Pulmonary artery endothelial cell (primary cell): ENCODE measurements around the gene ROCK2. TPM values are rescaled to one million over a fixed set of nuclear protein-coding genes. Genes with fewer than 3 reads are reported as not detected.
"Not testable (repeated sequence)": the region's sequence is repeated elsewhere in the genome, so short reads cannot be mapped to it uniquely, and the experiment has no call there.

Source experiments
- DNase-seq: peaks from one replicate; pipeline ENCODE4 v3.0.0-alpha.2; 2011; ENCODE audit warnings: low read depth, low spot score
- total RNA-seq: library from RNA; depleted of rRNA; stranded (reverse); fragments of >200 nt; gene quantifications from 2 replicates; pipeline ENCODE4 v1.2.3, GENCODE V29; 2014

The ROCK2 gene
- total RNA-seq, 1 donor from 2014 or later, result 53.4 TPM

GRCh38 chr2:11187083-11187619 lies 157.3 kb downstream of the ROCK2 start:
- DNase-seq, result peak; percentile 45

- DNase-seq, result no peak
Observed at GRCh38 chr2:11186145-11186544, 158.3 kb downstream of the ROCK2 start.

GRCh38 chr2:11182951-11183350 lies 161.5 kb downstream of the ROCK2 start:
- DNase-seq, result no peak

GRCh38 chr2:11180653-11181052 lies 163.8 kb downstream of the ROCK2 start:
- no peak for DNase-seq

GRCh38 chr2:11179899-11180298 lies 164.5 kb downstream of the ROCK2 start:
- DNase-seq, result no peak

- no peak for DNase-seq
Observed at GRCh38 chr2:11179196-11179595, 165.2 kb downstream of the ROCK2 start.

- DNase-seq, result no peak
Observed at GRCh38 chr2:11177871-11178690, 166.4 kb downstream of the ROCK2 start.

- no peak for DNase-seq
Observed at GRCh38 chr2:11175293-11175795, 169.1 kb downstream of the ROCK2 start.

GRCh38 chr2:11174222-11174621 lies 170.2 kb downstream of the ROCK2 start:
- no peak for DNase-seq

GRCh38 chr2:11169333-11169732 lies 175.1 kb downstream of the ROCK2 start:
- DNase-seq, result no peak

- DNase-seq, result no peak
Observed at GRCh38 chr2:11168488-11168887, 175.9 kb downstream of the ROCK2 start.

- DNase-seq, result no peak
Observed at GRCh38 chr2:11166476-11166875, 178.0 kb downstream of the ROCK2 start.

GRCh38 chr2:11165046-11165445 lies 179.4 kb downstream of the ROCK2 start:
- not testable (repeated sequence) for DNase-seq

GRCh38 chr2:11163439-11164317 lies 180.8 kb downstream of the ROCK2 start:
- no peak for DNase-seq

GRCh38 chr2:11161747-11162146 lies 182.7 kb downstream of the ROCK2 start:
- no peak for DNase-seq

- DNase-seq, result no peak
Observed at GRCh38 chr2:11160731-11161455, 183.5 kb downstream of the ROCK2 start.

- no peak for DNase-seq
Observed at GRCh38 chr2:11160256-11160655, 184.2 kb downstream of the ROCK2 start.

GRCh38 chr2:11159574-11160170 lies 184.8 kb downstream of the ROCK2 start:
- DNase-seq, result no peak

GRCh38 chr2:11158916-11159573 lies 185.4 kb downstream of the ROCK2 start:
- DNase-seq, result no peak

- no peak for DNase-seq
Observed at GRCh38 chr2:11157731-11158130, 186.7 kb downstream of the ROCK2 start.
